Smooth muscle cell (in vitro differentiated cells): Measurements from ENCODE around the gene PWWP2B. TPM values are rescaled to one million over a fixed set of nuclear protein-coding genes. Genes with fewer than 3 reads are reported as not detected.

Experiments used
- DNase-seq: peaks from one replicate; lab custom pipeline; 2025; ENCODE audit not compliant: unreplicated experiment; lab: John Stamatoyannopoulos, UW
- H2AFZ ChIP-seq: fragments of 200-600 bp; sonication (generic); 2 replicates; pipeline ENCODE4 v1.6.0; 2016; ENCODE audit warnings: antibody characterized with exemption, low read depth, mild to moderate bottlenecking
- H3F3A ChIP-seq: fragments of 200-600 bp; sonication (generic); 2 replicates; pipeline ENCODE4 v1.6.0; 2017; ENCODE audit warnings: antibody characterized with exemption, low read depth
- H3K27ac ChIP-seq: fragments of 200-600 bp; sonication (generic); 2 replicates; pipeline ENCODE4 v1.5.1; 2016; ENCODE audit warnings: low read depth, mild to moderate bottlenecking
- H3K27me3 ChIP-seq: fragments of 200-600 bp; sonication (generic); 2 replicates; pipeline ENCODE4 v1.6.1; 2016; ENCODE audit warnings: low read depth, mild to moderate bottlenecking
- H3K36me3 ChIP-seq: fragments of 200-600 bp; sonication (generic); 2 replicates; pipeline ENCODE4 v1.5.1; 2016; ENCODE audit warnings: low read depth
- H3K4me1 ChIP-seq: fragments of 200-600 bp; sonication (generic); 2 replicates; pipeline ENCODE4 v1.5.1; 2016; ENCODE audit warnings: low read depth
- H3K4me2 ChIP-seq: fragments of 200-600 bp; sonication (generic); 2 replicates; pipeline ENCODE4 v1.6.0; 2016; ENCODE audit warnings: mild to moderate bottlenecking
- H3K4me3 ChIP-seq: fragments of 200-600 bp; sonication (generic); 2 replicates; pipeline ENCODE4 v1.5.1; 2016; ENCODE audit warnings: mild to moderate bottlenecking
- H3K79me2 ChIP-seq: fragments of 200-600 bp; sonication (generic); 2 replicates; pipeline ENCODE4 v1.6.0; 2016; ENCODE audit warnings: low read depth, mild to moderate bottlenecking
- H3K9ac ChIP-seq: fragments of 200-600 bp; sonication (generic); 2 replicates; pipeline ENCODE4 v1.6.0; 2016; ENCODE audit warnings: low read depth
- H3K9me3 ChIP-seq: fragments of 200-600 bp; sonication (generic); replicated peaks from 2 replicates; pipeline ENCODE4 v1.5.1; 2016; ENCODE audit warnings: low read depth
- H4K20me1 ChIP-seq: fragments of 200-600 bp; sonication (generic); 2 replicates; pipeline ENCODE4 v1.6.0; 2016; ENCODE audit warnings: low read depth
- WGBS: methylation state at CpG from one replicate; pipeline ENCODE4 v1.1.7; 2016; ENCODE audit warnings: low lambda C conversion rate; 5-methylcytosine and 5-hydroxymethylcytosine counted together
- polyA plus RNA-seq: library from polyadenylated mRNA; unstranded; fragments of >200 nt; fragmentation: Nextera tagmentation; extraction: Ambion mirVana; gene quantifications from 2 replicates; pipeline ENCODE4 v1.2.1, GENCODE V29; 2016
- total RNA-seq: library from RNA; depleted of rRNA; stranded (reverse); fragments of >200 nt; gene quantifications from 2 replicates; pipeline ENCODE4 v1.2.3, GENCODE V29; 2014
- TF ChIP-seq, protein P1 (sequence below): fragments of 200-600 bp; sonication (generic); IDR thresholded peaks from 2 replicates; pipeline ENCODE4 v1.5.1; 2017; ENCODE audit warnings: borderline replicate concordance, mild to moderate bottlenecking, antibody characterized with exemption; ENCODE audit not compliant: insufficient read depth, poor library complexity, severe bottlenecking

PWWP2B gene
- total and polyA plus RNA-seq, 2 experiments from 2014 or later = 8.3 to 13.2 TPM

DNA sequence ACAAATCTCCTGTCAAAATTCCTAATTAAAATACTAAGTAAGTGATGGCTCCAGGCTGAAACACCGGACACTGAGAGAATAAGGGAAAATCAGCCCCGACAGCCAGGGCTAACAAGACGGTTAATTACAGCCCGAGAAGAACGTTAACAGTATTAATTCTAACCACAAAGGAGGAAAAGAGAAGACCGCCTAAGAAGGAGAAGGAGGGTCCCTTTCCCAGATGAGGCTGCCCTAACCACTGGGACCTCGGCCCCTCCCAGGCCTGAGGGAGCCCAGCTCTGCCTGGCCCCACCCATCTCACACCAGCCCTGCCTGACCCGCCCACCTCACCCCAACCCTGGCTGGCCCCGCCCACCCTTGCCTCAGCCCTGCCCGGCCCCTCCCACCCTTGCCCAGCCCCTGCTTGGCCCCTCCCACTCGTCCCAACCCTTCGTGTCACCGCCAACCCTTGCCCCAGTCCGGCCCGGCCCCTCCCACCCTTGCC lies 51.3 kb downstream of the PWWP2B start:
- H3K36me3 ChIP-seq = no peaks in the 10 kb centered on the region
- H3K9me3 ChIP-seq = no peaks in the 10 kb centered on the region
- peak overlapping the region; percentile 92 for H3K9ac ChIP-seq
- no peak overlapping the region for H2AFZ ChIP-seq
- H3K27me3 ChIP-seq = no peaks in the 10 kb centered on the region
- H3K79me2 ChIP-seq = no peaks in the 10 kb centered on the region
- TF ChIP-seq, protein P1, sequence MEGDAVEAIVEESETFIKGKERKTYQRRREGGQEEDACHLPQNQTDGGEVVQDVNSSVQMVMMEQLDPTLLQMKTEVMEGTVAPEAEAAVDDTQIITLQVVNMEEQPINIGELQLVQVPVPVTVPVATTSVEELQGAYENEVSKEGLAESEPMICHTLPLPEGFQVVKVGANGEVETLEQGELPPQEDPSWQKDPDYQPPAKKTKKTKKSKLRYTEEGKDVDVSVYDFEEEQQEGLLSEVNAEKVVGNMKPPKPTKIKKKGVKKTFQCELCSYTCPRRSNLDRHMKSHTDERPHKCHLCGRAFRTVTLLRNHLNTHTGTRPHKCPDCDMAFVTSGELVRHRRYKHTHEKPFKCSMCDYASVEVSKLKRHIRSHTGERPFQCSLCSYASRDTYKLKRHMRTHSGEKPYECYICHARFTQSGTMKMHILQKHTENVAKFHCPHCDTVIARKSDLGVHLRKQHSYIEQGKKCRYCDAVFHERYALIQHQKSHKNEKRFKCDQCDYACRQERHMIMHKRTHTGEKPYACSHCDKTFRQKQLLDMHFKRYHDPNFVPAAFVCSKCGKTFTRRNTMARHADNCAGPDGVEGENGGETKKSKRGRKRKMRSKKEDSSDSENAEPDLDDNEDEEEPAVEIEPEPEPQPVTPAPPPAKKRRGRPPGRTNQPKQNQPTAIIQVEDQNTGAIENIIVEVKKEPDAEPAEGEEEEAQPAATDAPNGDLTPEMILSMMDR = no peak
- H3K27ac ChIP-seq = peak overlapping the region; percentile 98
- H3K4me3 ChIP-seq = no peak overlapping the region
- DNase-seq = peak; percentile 55
- peak overlapping the region; percentile 80 for H3K4me2 ChIP-seq
- H4K20me1 ChIP-seq = no peaks in the 10 kb centered on the region
- WGBS = 16% methylated on average over 5 of the region's 15 CpGs
- peaks cover 7% of the 10 kb centered on the region for H3F3A ChIP-seq
- peaks cover 27% of the 10 kb centered on the region for H3K4me1 ChIP-seq

DNA sequence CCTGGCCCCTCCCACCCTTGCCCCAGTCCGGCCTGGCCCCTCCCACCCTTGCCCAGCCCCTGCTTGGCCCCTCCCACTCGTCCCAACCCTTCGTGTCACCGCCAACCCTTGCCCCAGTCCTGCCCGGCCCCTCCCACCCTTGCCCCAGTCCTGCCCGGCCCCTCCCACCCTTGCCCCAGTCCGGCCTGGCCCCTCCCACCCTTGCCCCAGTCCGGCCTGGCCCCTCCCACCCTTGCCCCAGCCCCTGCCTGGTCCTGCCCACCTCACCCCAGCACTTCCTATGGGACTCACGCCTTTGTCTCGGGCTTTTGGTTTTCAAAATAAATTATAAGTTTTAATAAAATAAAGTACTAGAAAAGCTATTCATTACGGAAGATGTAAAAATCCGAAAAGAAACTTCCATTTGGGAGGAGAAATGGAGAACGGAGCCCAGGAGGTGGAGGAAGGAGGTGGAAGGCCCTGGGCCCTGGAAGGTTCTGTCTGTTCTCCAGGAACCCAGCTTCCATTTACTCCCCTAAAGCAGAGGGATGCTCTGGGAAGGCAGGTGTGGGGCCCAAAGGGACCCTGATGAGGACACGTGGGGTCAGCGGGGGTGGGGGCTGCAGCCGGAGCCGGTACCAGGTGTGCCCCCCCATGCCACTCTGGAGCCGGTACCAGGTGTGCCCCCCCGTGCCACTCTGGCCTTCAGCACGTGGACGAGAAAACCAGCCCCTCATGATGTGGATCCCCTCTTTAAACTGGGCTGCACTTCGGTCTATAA lies 52.2 kb downstream of the PWWP2B start:
- no peaks in the 10 kb centered on the region for H3K36me3 ChIP-seq
- no peaks in the 10 kb centered on the region for H3K27me3 ChIP-seq
- WGBS = 46% methylated on average over 17 of the region's 22 CpGs
- H3K4me1 ChIP-seq = peaks cover 27% of the 10 kb centered on the region
- no peak for DNase-seq
- no peak overlapping the region for H2AFZ ChIP-seq
- H3K9ac ChIP-seq = no peak overlapping the region
- no peak overlapping the region for H3K4me3 ChIP-seq
- no peaks in the 10 kb centered on the region for H4K20me1 ChIP-seq
- peaks cover 7% of the 10 kb centered on the region for H3F3A ChIP-seq
- TF ChIP-seq, protein P1 = no peak
- peak overlapping the region; percentile 15 for H3K27ac ChIP-seq
- no peak overlapping the region for H3K4me2 ChIP-seq
- no peaks in the 10 kb centered on the region for H3K79me2 ChIP-seq
- H3K9me3 ChIP-seq = no peaks in the 10 kb centered on the region

DNA sequence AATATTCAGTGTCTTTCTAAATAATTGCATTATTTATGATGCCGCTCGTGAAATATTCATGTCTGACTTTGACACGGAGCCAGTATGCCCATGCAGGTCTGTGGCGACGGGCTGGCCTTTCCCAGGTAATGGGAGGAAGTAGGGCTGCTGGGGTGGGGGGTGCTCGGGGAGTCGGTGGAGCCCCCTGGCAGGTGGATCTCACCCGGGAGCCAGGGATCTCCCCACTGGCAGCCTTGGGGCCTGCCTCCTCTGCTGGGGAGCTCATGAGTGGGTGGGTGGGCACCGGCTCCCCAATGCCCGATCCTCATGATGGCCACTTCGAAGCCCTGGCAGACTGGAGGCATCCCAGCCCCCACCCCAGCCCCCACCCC lies 52.8 kb downstream of the PWWP2B start:
- Histone ChIP-seq H3K79me2 (no peaks in the 10 kb centered on the region), H3K9me3 (no peaks in the 10 kb centered on the region), H3K27me3 (no peaks in the 10 kb centered on the region), H4K20me1 (no peaks in the 10 kb centered on the region), H3F3A (peaks cover 7% of the 10 kb centered on the region), H2AFZ (no peak overlapping the region), H3K27ac (no peak overlapping the region), H3K4me2 (no peak overlapping the region), H3K4me3 (no peak overlapping the region), H3K4me1 (peaks cover 23% of the 10 kb centered on the region), H3K36me3 (no peaks in the 10 kb centered on the region), H3K9ac (no peak overlapping the region)
- TF ChIP-seq, protein P1 = no peak
- no peak for DNase-seq
- WGBS = 89% methylated on average over 7 of the region's 11 CpGs

DNA sequence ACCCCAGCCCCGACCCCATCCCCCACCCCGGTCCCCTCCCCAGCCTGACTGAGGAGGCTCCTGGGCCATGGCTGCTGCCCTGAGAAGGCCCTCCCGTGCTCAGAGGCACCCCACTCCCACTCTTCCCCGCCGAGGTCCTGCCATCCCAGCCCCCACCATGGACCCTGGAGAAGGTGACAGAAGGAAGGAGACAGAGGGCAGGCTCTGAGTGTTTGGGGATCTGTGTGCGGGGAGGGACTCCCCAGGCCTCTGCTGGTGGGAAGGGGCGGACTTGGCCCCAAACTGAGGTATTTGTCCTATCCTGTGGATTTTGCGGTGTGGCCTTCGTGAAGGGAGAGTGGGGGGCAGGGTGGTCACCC lies 53.4 kb downstream of the PWWP2B start:
- no peaks in the 10 kb centered on the region for H3K79me2 ChIP-seq
- H3K9me3 ChIP-seq = no peaks in the 10 kb centered on the region
- H3K9ac ChIP-seq = no peak overlapping the region
- no peaks in the 10 kb centered on the region for H4K20me1 ChIP-seq
- no peaks in the 10 kb centered on the region for H3K36me3 ChIP-seq
- no peak overlapping the region for H3K27ac ChIP-seq
- peaks cover 7% of the 10 kb centered on the region for H3F3A ChIP-seq
- no peak overlapping the region for H3K4me2 ChIP-seq
- H3K4me1 ChIP-seq = peaks cover 17% of the 10 kb centered on the region
- DNase-seq = no peak
- no peaks in the 10 kb centered on the region for H3K27me3 ChIP-seq
- H2AFZ ChIP-seq = no peak overlapping the region
- WGBS = 90% methylated on average over 8 of the region's 9 CpGs
- TF ChIP-seq, protein P1 = no peak
- no peak overlapping the region for H3K4me3 ChIP-seq
